SK-MEL-5 (cell line): Measurements from ENCODE around the gene HHAT. TPM values are rescaled to one million over a fixed set of nuclear protein-coding genes. Genes with fewer than 3 reads are reported as not detected.
"Not testable (repeated sequence)": the region's sequence is repeated elsewhere in the genome, so short reads cannot be mapped to it uniquely, and the experiment has no call there.

Experiments
- DNase-seq: peaks from one replicate; pipeline ENCODE4 v3.0.0-alpha.2; 2016; ENCODE audit warnings: low read depth, low spot score
- in situ Hi-C: cut with HindIII; loops from 2 replicates; pipeline ENCODE4 v1.10.0; 2016; ENCODE audit warnings: low sequenced_read_pairs, high pct_unique_total_duplicates, low pct_unique_long_range_greater_than_20kb
- total RNA-seq: library from RNA; depleted of rRNA; stranded (reverse); fragments of >200 nt; shearing (Covaris generic); gene quantifications from 2 replicates; pipeline ENCODE4 v1.2.3, GENCODE V29; 2014

The HHAT gene
- total RNA-seq, 1 experiment from 2014 or later: 29.4 TPM

DNA sequence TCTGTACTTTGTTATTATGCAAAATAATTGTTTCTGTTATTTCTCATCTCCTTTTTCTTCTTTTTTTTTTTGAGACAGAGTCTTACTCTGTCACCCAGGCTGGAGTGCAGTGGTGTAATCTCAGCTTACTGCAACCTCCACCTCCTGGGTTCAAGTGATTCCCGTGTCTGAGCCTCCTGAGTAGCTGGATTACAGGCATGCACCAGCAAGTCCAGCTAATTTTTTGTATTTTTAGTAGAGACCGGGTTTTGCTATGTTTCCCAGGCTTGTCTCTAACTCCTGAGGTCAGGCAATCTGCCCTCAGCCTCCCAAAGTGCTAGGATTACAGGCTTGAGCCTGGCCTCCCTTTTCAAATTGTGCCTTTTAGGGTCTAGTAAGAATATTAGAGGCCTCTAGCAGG lies 77.6 kb downstream of the HHAT start:
- DNase-seq, in situ Hi-C loops: not testable (repeated sequence)

DNA sequence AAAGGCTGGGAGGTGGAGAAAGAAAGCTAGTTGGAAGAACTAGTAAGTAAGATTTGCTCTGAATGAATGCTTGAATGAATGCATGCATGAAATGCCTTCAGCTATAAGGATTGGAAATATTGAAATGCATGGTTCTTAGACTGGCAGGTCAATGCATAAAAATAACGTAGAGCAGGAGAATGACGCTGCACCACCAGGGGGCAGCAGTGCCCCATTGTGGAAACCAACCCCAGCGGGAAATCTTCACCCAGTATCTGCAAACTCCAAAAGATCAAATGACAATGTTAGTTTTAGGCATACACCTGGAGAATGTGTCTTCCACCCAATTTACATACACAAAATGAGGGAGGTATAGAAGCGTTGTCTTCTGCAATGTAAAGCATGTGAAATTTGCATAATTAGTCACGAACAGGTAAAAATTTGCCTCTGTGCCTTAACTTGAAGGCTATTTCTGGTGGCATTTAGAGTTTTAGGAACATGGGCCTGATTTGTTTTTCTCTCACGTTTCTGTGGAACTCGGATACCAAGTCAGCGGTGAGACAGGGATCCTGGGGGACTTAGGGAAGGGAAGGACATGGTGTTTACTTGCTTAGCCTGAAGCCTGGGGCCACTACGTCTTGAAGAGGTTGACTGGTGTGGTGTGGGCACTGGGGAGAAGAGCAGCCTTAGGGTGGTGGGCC lies 78.6 kb downstream of the HHAT start:
- in situ Hi-C loops: no loop called here
- DNase-seq: peak; percentile 82

- in situ Hi-C loops: no loop called here
Observed at GRCh38 chr1:210407887-210408252, 79.2 kb downstream of the HHAT start.

GRCh38 chr1:210412240-210412639 lies 83.5 kb downstream of the HHAT start:
- in situ Hi-C loops: no loop called here

More at GRCh38 chr1:210407887-210408252, 79.2 kb downstream of the HHAT start:
- no peak for DNase-seq

GRCh38 chr1:210413951-210414350 lies 85.2 kb downstream of the HHAT start:
- no peak for DNase-seq
- in situ Hi-C loops: no loop called here

More at GRCh38 chr1:210412240-210412639, 83.5 kb downstream of the HHAT start:
- DNase-seq: no peak

DNA sequence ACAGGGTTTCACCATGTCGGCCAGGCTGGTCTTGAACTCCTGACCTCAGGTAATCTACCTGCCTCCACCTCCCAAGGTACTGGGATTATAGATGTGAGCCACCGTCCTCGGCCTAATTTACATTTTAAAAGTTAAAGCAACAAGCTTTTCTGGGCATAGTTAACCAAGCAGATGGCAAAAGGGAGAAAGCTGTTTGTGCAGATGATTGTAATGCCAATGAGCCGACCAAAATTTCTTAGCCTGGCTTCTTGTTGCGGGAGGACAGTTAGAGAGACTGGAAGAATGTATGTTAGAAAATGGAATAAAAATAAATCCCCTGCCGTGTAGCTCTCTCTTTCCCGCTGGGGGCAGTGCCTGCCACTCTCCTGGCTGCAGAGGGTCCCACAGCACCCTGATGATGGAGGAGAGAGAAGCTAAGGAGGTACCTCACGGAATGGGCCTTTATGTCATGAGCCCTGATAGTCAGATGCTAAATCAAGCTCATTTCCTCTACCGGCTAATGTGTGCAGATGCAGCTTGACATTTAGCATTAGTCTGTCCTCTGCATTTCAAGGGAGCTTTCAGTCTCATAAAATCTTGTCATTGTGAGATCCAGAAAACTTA lies 87.2 kb downstream of the HHAT start:
- peak; percentile 74 for DNase-seq
- in situ Hi-C loops: no loop called here

- in situ Hi-C loops: no loop called here
- no peak for DNase-seq
Observed at GRCh38 chr1:210416681-210417080, 88.0 kb downstream of the HHAT start.

GRCh38 chr1:210417881-210418280 lies 89.2 kb downstream of the HHAT start:
- in situ Hi-C loops: no loop called here
- no peak for DNase-seq

- DNase-seq: no peak
- in situ Hi-C loops: no loop called here
Observed at GRCh38 chr1:210418863-210419650, 90.4 kb downstream of the HHAT start.

DNA sequence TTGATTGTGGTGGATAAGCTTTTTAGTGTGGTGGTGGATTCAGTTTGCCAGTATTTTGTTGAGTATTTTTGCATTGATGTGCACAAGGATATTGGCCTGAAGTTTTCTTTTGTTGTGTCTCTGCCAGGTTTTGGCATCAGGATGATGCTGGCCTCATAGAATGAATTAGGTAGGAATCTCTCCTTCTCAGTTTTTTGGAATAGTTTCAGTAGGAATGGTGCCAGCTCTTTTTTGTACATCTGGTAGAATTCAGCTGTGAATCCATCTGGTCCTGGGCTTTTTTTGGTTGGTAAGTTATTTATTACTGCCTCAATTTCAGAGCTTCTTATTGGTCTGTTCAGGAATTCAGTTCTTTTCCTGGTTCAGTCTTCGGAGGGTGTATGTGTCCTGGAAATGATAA lies 98.0 kb downstream of the HHAT start:
- DNase-seq, in situ Hi-C loops: not testable (repeated sequence)

GRCh38 chr1:210428696-210429095 lies 100.0 kb downstream of the HHAT start:
- in situ Hi-C loops: no loop called here

DNA sequence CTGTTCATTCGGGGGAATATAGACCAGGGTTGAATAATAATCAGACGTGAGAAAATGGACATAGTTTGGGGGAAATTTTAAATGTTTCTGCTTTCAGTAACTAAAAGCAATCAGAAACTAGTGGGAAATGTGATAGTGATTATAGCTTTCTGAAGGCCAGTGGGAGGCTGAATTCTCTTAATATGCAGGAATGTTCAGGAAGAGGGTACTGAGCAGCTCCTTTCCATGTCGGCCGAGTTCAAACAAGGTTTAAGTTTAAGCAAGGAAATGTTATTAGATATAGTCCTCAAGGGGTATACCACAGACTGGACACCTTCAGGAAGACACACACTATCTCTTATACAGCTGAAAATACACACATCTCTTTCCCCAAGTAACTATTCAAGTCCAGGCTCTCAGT lies 105.5 kb downstream of the HHAT start:
- in situ Hi-C loops: no loop called here
- DNase-seq: no peak

More at GRCh38 chr1:210428696-210429095, 100.0 kb downstream of the HHAT start:
- no peak for DNase-seq

DNA sequence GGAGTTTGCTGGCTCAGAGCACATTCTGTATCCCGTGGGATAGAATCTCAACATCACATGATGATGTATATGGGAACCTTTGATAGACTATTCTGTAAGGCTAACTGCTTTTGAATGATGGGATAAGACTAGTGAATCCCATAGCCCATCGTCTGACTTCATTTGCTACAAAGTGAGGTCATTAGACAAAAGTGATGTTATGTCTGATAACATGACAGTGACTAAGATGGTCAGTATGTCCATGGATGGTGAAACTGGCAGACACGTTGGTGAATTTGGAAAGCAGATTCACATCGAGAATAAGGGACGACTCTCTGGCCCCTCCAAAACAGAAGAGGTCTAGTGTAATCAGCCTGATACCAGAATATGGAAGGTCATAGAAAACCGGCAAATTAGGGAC lies 108.4 kb downstream of the HHAT start:
- no peak for DNase-seq
- in situ Hi-C loops: no loop called here

DNA sequence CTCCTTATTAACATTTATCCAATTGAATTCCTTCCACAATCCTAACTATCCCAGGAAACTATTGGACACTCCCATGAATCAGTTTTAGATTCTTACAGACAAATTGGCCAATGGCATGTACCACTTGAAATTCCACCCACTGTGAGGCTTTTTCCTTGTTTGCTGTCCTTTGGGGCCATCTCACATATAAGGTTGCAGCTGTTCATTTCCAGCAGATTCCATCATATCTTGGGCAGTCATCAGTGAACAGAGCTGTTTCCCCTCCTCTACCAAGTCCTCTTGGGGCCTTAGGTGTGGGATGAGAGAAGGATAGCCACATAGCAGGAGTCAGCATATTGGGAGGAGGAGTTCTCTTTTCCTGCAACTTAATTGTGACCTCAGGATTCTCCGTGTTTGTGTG lies 109.1 kb downstream of the HHAT start:
- in situ Hi-C loops: no loop called here
- no peak for DNase-seq

GRCh38 chr1:210438928-210439841 lies 110.5 kb downstream of the HHAT start:
- peak; percentile 98 for DNase-seq
- in situ Hi-C loops: no loop called here

DNA sequence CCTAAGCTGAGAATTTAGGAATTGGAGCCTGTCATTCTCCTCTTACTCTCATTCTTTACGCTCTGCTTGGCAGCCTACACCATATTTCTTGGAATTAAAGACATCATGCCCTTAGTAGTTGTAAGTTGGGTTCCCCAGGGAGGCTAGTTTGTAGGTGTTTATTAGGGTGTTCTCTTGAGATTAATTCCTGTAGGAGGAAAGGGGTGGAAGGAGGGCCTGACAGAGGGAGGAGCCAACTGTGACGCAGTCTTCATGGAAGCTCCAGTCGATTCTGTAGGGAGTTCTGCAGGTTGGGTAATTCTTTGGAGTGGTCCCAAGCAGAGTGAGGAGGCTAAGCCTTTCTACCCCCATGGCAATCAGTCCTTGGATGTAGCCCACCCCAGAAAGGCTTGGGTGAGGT lies 111.4 kb downstream of the HHAT start:
- in situ Hi-C loops: no loop called here
- DNase-seq: peak; percentile 65

- in situ Hi-C loops: no loop called here
- peak; percentile 48 for DNase-seq
Observed at GRCh38 chr1:210441028-210441427, 112.3 kb downstream of the HHAT start.

DNA sequence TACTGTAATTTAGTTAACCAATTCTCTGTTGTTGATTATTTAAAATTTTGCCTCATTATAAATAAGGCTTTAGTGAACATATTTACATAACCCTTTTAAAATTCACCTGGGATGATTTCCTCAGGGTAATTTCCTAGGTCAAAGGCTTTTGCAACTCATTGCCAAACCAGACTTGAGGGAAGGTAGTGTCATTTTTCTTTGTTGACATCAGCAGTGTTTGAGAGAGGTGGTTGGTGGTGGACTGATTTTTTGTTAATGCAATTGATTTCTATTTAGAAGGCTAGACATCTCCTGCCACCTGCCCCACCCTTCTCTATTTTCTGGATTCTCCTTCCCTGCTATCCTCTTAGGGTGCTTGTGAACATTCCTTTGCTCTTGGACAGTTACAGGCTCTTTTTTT lies 116.8 kb downstream of the HHAT start:
- in situ Hi-C loops: no loop called here
- DNase-seq: no peak
